Measurements from ENCODE around the gene C11orf68. TPM values are rescaled to one million over a fixed set of nuclear protein-coding genes. Genes with fewer than 3 reads are reported as not detected.

C11orf68 gene
- total and polyA plus RNA-seq, 7 donors: 52.8 to 98.7 (median 60.7) TPM

DNA sequence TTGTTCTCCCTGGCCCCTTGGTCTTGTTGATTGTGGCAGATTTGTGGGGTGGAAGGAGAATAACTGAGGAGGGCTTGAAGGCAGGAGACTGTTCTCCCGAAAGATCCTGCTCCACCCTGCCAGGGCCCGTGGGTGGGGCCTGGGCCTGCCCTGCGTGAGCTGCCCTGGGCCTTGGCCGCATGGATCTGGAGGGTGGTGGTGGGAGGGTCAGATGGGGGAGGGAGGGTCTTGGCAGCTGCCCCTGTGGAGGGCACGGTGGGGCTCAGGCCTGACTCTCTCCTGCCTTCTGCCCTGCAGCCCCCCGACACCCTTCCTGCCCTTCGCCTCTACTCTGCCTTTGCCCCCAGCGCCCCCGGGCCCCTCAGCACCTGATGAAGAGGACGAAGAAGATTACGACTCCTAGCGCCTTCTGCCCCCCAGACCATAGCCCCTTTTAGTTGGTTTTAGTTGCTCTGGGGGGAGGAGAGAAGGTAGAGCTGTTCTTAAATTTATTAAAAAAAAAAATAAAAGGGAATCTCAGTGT is 2.2 kb upstream of the C11orf68 start:
- Histone ChIP-seq H3K4me1 (peaks cover 27% of the 10 kb centered on the region), H3K4me3 (peak overlapping the region; percentile 98), H3K27me3 (ENCODE audit: insufficient read depth in 3 of 3, low read length in 2 of 3) (no peaks in the 10 kb centered on the region), H3K9me3 (no peaks in the 10 kb centered on the region), H3K36me3 (ENCODE audit: insufficient read depth in 1 of 2, low read depth in 1 of 2) (peaks cover 0 to 41% of the 10 kb centered on the region in 2 donors), H3K27ac (no peak overlapping the region)
- ATAC-seq (no peak), DNase-seq (no peak)
- WGBS, 3 donors: 84 to 88% (median 87%) methylated on average over 10 to 12 of the region's 12 CpGs
- no peak for TF ChIP-seq CTCF (IDR thresholded peaks at IDR 0.05)
- intact Hi-C loops (cut with DNase I): loop anchor here in 1 of 2 donors (2.0 kb wide), 1 partner anchor 36 kb away; no protein-coding TSS in a partner anchor

GRCh38 chr11:65920372-65920802 is 1.5 kb upstream of the C11orf68 start:
- H3K4me3 ChIP-seq: peak overlapping the region; percentile 98
- intact Hi-C loops (cut with DNase I): loop anchor here in 1 of 2 donors (2.0 kb wide), 1 partner anchor 36 kb away; no protein-coding TSS in a partner anchor
- no peak for ATAC-seq

GRCh38 chr11:65919573-65920371 is 910 bp upstream of the C11orf68 start:
- peak overlapping the region; percentile 98 for H3K4me3 ChIP-seq
- TF ChIP-seq CTCF (IDR thresholded peaks at IDR 0.05): no peak
- intact Hi-C loops (cut with DNase I): loop anchor here (1.0 to 2.0 kb wide), 5 partner anchors 31 to 208 kb away; partner anchors contain the start of gene FIBP (in 1 of the 2)
- H3K27me3 ChIP-seq (ENCODE audit: insufficient read depth in 3 of 3, low read length in 2 of 3): no peaks in the 10 kb centered on the region
- peaks cover 40% of the 10 kb centered on the region for H3K4me1 ChIP-seq
- ATAC-seq: peak; percentile 4 to 25 (median 14)
- no peaks in the 10 kb centered on the region for H3K9me3 ChIP-seq
- H3K36me3 ChIP-seq (ENCODE audit: insufficient read depth in 1 of 2, low read depth in 1 of 2): peaks cover 0 to 41% of the 10 kb centered on the region in 2 donors
- DNase-seq: peak in 1 of 2 donors; percentile 58
- WGBS, 3 donors: 0 to 1% (median 1%) methylated on average over 39 to 60 of the region's 60 CpGs
- H3K27ac ChIP-seq: peak overlapping the region; percentile 87

More at GRCh38 chr11:65920372-65920802, 1.5 kb upstream of the C11orf68 start:
- TF ChIP-seq CTCF (IDR thresholded peaks at IDR 0.05): no peak
- peaks cover 34% of the 10 kb centered on the region for H3K4me1 ChIP-seq
- H3K27me3 ChIP-seq (ENCODE audit: insufficient read depth in 3 of 3, low read length in 2 of 3): no peaks in the 10 kb centered on the region
- 42 to 57% (median 51%) methylated on average over 15 of the region's 15 CpGs for WGBS, 3 donors
- no peak for DNase-seq
- H3K36me3 ChIP-seq (ENCODE audit: insufficient read depth in 1 of 2, low read depth in 1 of 2): peaks cover 0 to 41% of the 10 kb centered on the region in 2 donors
- no peaks in the 10 kb centered on the region for H3K9me3 ChIP-seq
- H3K27ac ChIP-seq: no peak overlapping the region

GRCh38 chr11:65919141-65919572 is 295 bp upstream of the C11orf68 start, which contains the start of gene DRAP1:
TSS of gene DRAP1 (plus strand) at chr11:65919426. CDS start at chr11:65919502, 76 bp downstream.
- ATAC-seq (peak; percentile 83 to 88 (median 86)), DNase-seq (peak; percentile 99 to 100)
- H3K27me3 ChIP-seq (ENCODE audit: insufficient read depth in 3 of 3, low read length in 2 of 3): no peaks in the 10 kb centered on the region
- peaks cover 0 to 38% of the 10 kb centered on the region in 2 donors for H3K36me3 ChIP-seq (ENCODE audit: insufficient read depth in 1 of 2, low read depth in 1 of 2)
- TF ChIP-seq CTCF (IDR thresholded peaks at IDR 0.05): no peak
- peak within 1 kb of the TSS; percentile 100 for H3K4me3 ChIP-seq
- H3K9me3 ChIP-seq: no peaks in the 10 kb centered on the region
- 0 to 1% (median 0%) methylated on average over 35 to 59 of the region's 59 CpGs for WGBS, 3 donors
- intact Hi-C loops (cut with DNase I): loop anchor here in 1 of 2 donors (1.0 to 2.0 kb wide), 4 partner anchors 31 to 208 kb away; partner anchors contain the start of gene FIBP
- H3K4me1 ChIP-seq: peaks cover 43% of the 10 kb centered on the region
- H3K27ac ChIP-seq: peak within 1 kb of the TSS; percentile 99
